MCF 10A (cell line): ENCODE results near the gene MAP7D1. TPM values are rescaled to one million over a fixed set of nuclear protein-coding genes. Genes with fewer than 3 reads are reported as not detected.
A peak's percentile ranks its signal among the peaks of the same experiment; 100 is the strongest.
"Not testable (repeated sequence)": the region's sequence is repeated elsewhere in the genome, so short reads cannot be mapped to it uniquely, and the experiment has no call there.

Experiments used
- BruUV-seq: library from RNA; stranded (reverse); fragments of 400-500 nt; replicated peaks from 2 replicates; lab custom pipeline; 2021; lab: Mats Ljungman, UMichigan
- CTCF ChIA-PET: fragments of 300-600 bp; sonication (Branson Sonifier 250); formaldehyde crosslinking; extraction: SDS; loops from one replicate; lab custom pipeline; 2021; ENCODE audit warnings: antibody characterized with exemption, inconsistent platforms; lab: Yijun Ruan, JAX
- POLR2A ChIA-PET: fragments of 300-600, 350-650 bp; sonication (Branson Sonifier 250); formaldehyde crosslinking; extraction: SDS; loops from one replicate; lab custom pipeline; 2020; ENCODE audit warnings: antibody characterized with exemption, inconsistent platforms; lab: Yijun Ruan, JAX
- DNase-seq: peaks from one replicate; pipeline ENCODE4 v3.0.0-alpha.2; 2018; ENCODE audit not compliant: unreplicated experiment
- H3K27ac Mint-ChIP-seq: one replicate; pipeline ENCODE4 v1.8.0; 2022; ENCODE audit warnings: mild to moderate bottlenecking, low read depth, mixed read lengths; ENCODE audit not compliant: unreplicated experiment
- H3K27me3 Mint-ChIP-seq: one replicate; pipeline ENCODE4 v1.8.0; 2022; ENCODE audit warnings: mixed read lengths; ENCODE audit not compliant: insufficient read depth, unreplicated experiment
- H3K36me3 Mint-ChIP-seq: one replicate; pipeline ENCODE4 v1.8.0; 2022; ENCODE audit warnings: mild to moderate bottlenecking, moderate library complexity, mixed read lengths; ENCODE audit not compliant: insufficient read depth, unreplicated experiment
- H3K4me1 Mint-ChIP-seq: one replicate; pipeline ENCODE4 v1.8.0; 2022; ENCODE audit warnings: mixed read lengths; ENCODE audit not compliant: insufficient read depth, unreplicated experiment
- H3K4me3 Mint-ChIP-seq: one replicate; pipeline ENCODE4 v1.8.0; 2022; ENCODE audit warnings: mild to moderate bottlenecking, moderate library complexity, mixed read lengths; ENCODE audit not compliant: unreplicated experiment
- H3K9me3 Mint-ChIP-seq: one replicate; pipeline ENCODE4 v1.8.0; 2022; ENCODE audit warnings: mixed read lengths; ENCODE audit not compliant: unreplicated experiment
- intact Hi-C: fragments of 100-400 bp; cut with micrococcal nuclease; formaldehyde crosslinking; loops from 2 replicates; pipeline ENCODE4 v1.14.1; 2022
- total RNA-seq: library from RNA; stranded (reverse); gene quantifications from 2 replicates; pipeline ENCODE4 v1.2.3, GENCODE V29; 2022
- TF ChIP-seq, protein P1 (sequence below): fragments of 200-600 bp; IDR thresholded peaks from one replicate; pipeline ENCODE4 v1.8.0; 2022; ENCODE audit warnings: antibody characterized with exemption, mild to moderate bottlenecking; ENCODE audit not compliant: unreplicated experiment

The MAP7D1 gene
- total RNA-seq, 1 experiment from 2014 or later = 170 TPM

DNA sequence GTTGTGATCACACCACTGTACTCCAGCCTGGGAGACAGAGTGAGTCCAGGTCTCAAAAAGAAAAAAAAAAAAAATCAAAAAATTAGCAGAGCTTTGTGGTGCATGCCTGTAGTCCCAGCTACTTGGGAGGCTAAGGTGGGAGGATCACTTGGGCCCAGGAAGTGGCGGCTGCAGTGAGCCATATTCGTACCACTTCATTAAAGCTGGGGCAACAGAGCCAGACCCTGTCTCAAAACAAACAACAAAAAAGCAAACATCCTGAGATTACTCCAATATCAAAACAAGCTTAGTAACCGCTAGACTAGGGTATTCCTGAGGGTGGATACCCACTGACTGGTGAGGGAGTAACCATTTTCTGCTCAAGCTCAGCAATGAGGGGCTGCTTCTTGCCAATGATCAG, 55.3 kb downstream of the MAP7D1 start:
- no peaks in the 10 kb centered on the region for H3K9me3 Mint-ChIP-seq
- TF ChIP-seq, protein P1, sequence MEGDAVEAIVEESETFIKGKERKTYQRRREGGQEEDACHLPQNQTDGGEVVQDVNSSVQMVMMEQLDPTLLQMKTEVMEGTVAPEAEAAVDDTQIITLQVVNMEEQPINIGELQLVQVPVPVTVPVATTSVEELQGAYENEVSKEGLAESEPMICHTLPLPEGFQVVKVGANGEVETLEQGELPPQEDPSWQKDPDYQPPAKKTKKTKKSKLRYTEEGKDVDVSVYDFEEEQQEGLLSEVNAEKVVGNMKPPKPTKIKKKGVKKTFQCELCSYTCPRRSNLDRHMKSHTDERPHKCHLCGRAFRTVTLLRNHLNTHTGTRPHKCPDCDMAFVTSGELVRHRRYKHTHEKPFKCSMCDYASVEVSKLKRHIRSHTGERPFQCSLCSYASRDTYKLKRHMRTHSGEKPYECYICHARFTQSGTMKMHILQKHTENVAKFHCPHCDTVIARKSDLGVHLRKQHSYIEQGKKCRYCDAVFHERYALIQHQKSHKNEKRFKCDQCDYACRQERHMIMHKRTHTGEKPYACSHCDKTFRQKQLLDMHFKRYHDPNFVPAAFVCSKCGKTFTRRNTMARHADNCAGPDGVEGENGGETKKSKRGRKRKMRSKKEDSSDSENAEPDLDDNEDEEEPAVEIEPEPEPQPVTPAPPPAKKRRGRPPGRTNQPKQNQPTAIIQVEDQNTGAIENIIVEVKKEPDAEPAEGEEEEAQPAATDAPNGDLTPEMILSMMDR = no peak
- no peak overlapping the region for H3K4me3 Mint-ChIP-seq
- no peaks in the 10 kb centered on the region for H3K36me3 Mint-ChIP-seq
- H3K27me3 Mint-ChIP-seq = no peaks in the 10 kb centered on the region
- no peak for DNase-seq
- BruUV-seq = no TSS peak
- ChIA-PET CTCF (interaction anchor here (0.6 to 1.9 kb wide), 4 partner anchors 11 to 113 kb away, joined by 3 to 10 read pairs (median 4); no protein-coding TSS in a partner anchor), POLR2A (interaction anchor here (0.6 to 3.4 kb wide), 3 partner anchors 10 to 62 kb away, joined by 3 to 10 read pairs (median 7); partner anchors contain the start of gene TRAPPC3)
- no peak overlapping the region for H3K27ac Mint-ChIP-seq
- peaks cover 22% of the 10 kb centered on the region for H3K4me1 Mint-ChIP-seq
- intact Hi-C loops = no loop called here

- no peaks in the 10 kb centered on the region for H3K36me3 Mint-ChIP-seq
- BruUV-seq = no TSS peak
- CTCF ChIA-PET = interaction anchor here (0.6 to 1.9 kb wide), 4 partner anchors 24 to 112 kb away, joined by 3 to 10 read pairs (median 4); no protein-coding TSS in a partner anchor
- intact Hi-C loops = no loop called here
- POLR2A ChIA-PET = interaction anchor here (0.6 to 3.4 kb wide), 3 partner anchors 11 to 62 kb away, joined by 3 to 10 read pairs (median 7); partner anchors contain the start of gene TRAPPC3
- no peaks in the 10 kb centered on the region for H3K27me3 Mint-ChIP-seq
- TF ChIP-seq, protein P1 = no peak
- no peak for DNase-seq
- peaks cover 22% of the 10 kb centered on the region for H3K4me1 Mint-ChIP-seq
- H3K4me3 Mint-ChIP-seq = no peak overlapping the region
- no peaks in the 10 kb centered on the region for H3K9me3 Mint-ChIP-seq
- no peak overlapping the region for H3K27ac Mint-ChIP-seq
Measured at GRCh38 chr1:36211841-36212240, 55.9 kb downstream of the MAP7D1 start.

GRCh38 chr1:36212782-36213181, 56.8 kb downstream of the MAP7D1 start:
- no peak for DNase-seq
- no peak overlapping the region for H3K4me3 Mint-ChIP-seq
- BruUV-seq = no TSS peak
- H3K4me1 Mint-ChIP-seq = peaks cover 22% of the 10 kb centered on the region
- peak overlapping the region; percentile 64 for H3K27ac Mint-ChIP-seq
- TF ChIP-seq, protein P1 = no peak
- ChIA-PET CTCF (interaction anchor here (1.9 kb wide), 1 partner anchor 25 kb away, joined by 10 read pairs; no protein-coding TSS in a partner anchor), POLR2A (interaction anchor here (0.6 kb wide), 1 partner anchor 62 kb away, joined by 3 read pairs; no protein-coding TSS in a partner anchor)
- H3K9me3 Mint-ChIP-seq = no peaks in the 10 kb centered on the region
- H3K27me3 Mint-ChIP-seq = no peaks in the 10 kb centered on the region
- no peaks in the 10 kb centered on the region for H3K36me3 Mint-ChIP-seq
- intact Hi-C loops = no loop called here

DNA sequence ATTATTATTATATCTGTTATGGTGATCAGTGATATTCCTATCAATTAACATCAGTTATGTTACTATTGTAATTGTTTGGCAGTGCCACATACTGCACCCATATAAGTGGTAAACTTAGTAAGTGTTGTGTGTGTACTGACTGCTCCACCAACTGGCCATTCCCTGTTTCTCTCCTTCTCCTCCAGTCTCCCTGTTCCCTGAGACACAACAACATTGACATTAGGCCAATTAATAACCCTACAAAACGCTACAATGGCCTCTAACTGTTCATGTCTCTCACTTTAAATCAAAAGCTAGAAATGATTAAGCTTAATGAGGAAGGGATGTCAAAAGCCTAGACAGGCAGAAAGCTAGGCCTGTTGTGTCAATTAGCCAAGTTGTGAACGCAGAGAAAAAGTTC, 61.7 kb downstream of the MAP7D1 start:
- Mint-ChIP-seq H3K36me3 (no peaks in the 10 kb centered on the region), H3K27me3 (no peaks in the 10 kb centered on the region), H3K9me3 (no peaks in the 10 kb centered on the region), H3K4me1 (peaks cover 22% of the 10 kb centered on the region), H3K4me3 (no peak overlapping the region), H3K27ac (no peak overlapping the region)
- ChIA-PET CTCF (interaction anchor here (0.6 to 3.2 kb wide), 14 partner anchors 10 to 1792 kb away, joined by 3 to 26 read pairs (median 4); partner anchors contain the start of gene TRAPPC3), POLR2A (interaction anchor here (0.5 kb wide), 1 partner anchor 12 kb away, joined by 3 read pairs; no protein-coding TSS in a partner anchor)
- intact Hi-C loops = loop anchor here (1.0 kb wide), 1 partner anchor 68 kb away; the partner anchor contains the start of gene TRAPPC3
- TF ChIP-seq, protein P1 = peak; percentile 12
- peak; percentile 50 for DNase-seq
- no TSS peak for BruUV-seq

GRCh38 chr1:36221901-36222300, 65.9 kb downstream of the MAP7D1 start:
- H3K27me3 Mint-ChIP-seq, BruUV-seq, H3K27ac Mint-ChIP-seq, intact Hi-C loops, H3K9me3 Mint-ChIP-seq, H3K4me3 Mint-ChIP-seq, DNase-seq: not testable (repeated sequence)
- Mint-ChIP-seq H3K4me1 (peaks cover 27% of the 10 kb centered on the region), H3K36me3 (peaks cover 14% of the 10 kb centered on the region)
- ChIA-PET CTCF (interaction anchor here (0.5 to 5.1 kb wide), 5 partner anchors 29 to 540 kb away, joined by 3 to 28 read pairs (median 4); partner anchors contain the start of gene TRAPPC3), POLR2A (interaction anchor here (1.7 to 4.1 kb wide), 2 partner anchors 21 to 60 kb away, joined by 5 to 18 read pairs; no protein-coding TSS in a partner anchor)
